IMR-90 (cell line): ENCODE measurements around the gene NUCB1. TPM values are rescaled to one million over a fixed set of nuclear protein-coding genes. Genes with fewer than 3 reads are reported as not detected.

ENCODE experiments used
- ATAC-seq: fragments of 200-7000 bp; cut with Tn5 transposase; 2 replicates; pipeline ENCODE4 v1.9.1; 2020; ENCODE audit warnings: low read depth, mild to moderate bottlenecking, moderate library complexity
- BruUV-seq: library from RNA; stranded (reverse); fragments of 400-500 nt; replicated peaks from 2 replicates; lab custom pipeline; 2021; lab: Mats Ljungman, UMichigan
- CTCF ChIA-PET: fragments of 300-600 bp; formaldehyde crosslinking; extraction: SDS; loops from one replicate; lab custom pipeline; 2021; ENCODE audit warnings: antibody characterized with exemption; lab: Yijun Ruan, JAX
- POLR2A ChIA-PET: fragments of 300-600 bp; sonication (Branson Sonifier 250); formaldehyde crosslinking; loops from one replicate; lab custom pipeline; 2022; ENCODE audit warnings: antibody characterized with exemption; ENCODE audit not compliant: unreplicated experiment; lab: Charles Lee
- DNase-seq: peaks from one replicate; pipeline ENCODE4 v3.0.0; 2013
- H2AFZ ChIP-seq: replicated peaks from 2 replicates; pipeline ENCODE3; 2013; ENCODE audit warnings: low read length, mild to moderate bottlenecking; ENCODE audit not compliant: poor library complexity
- H2AK5ac ChIP-seq: 2 replicates; pipeline ENCODE4 v1.6.1; 2013; ENCODE audit warnings: low read depth, low read length, inconsistent platforms
- H2AK9ac ChIP-seq: replicated peaks from 2 replicates; pipeline ENCODE3; 2013; ENCODE audit warnings: mild to moderate bottlenecking, low read depth, low read length, moderate library complexity; ENCODE audit not compliant: poor library complexity
- H2BK120ac ChIP-seq: 2 replicates; pipeline ENCODE4 v1.6.1; 2013; ENCODE audit warnings: low read depth, low read length, inconsistent platforms
- H2BK15ac ChIP-seq: 3 replicates; pipeline ENCODE4 v1.6.1; 2013; ENCODE audit warnings: low read depth, low read length, inconsistent platforms
- H2BK20ac ChIP-seq: 2 replicates; pipeline ENCODE4 v1.6.1; 2013; ENCODE audit warnings: low read depth, mild to moderate bottlenecking, inconsistent platforms, low read length, moderate library complexity
- H2BK5ac ChIP-seq: 2 replicates; pipeline ENCODE4 v1.6.1; 2013; ENCODE audit warnings: mild to moderate bottlenecking, low read depth, low read length, inconsistent platforms; ENCODE audit not compliant: poor library complexity, severe bottlenecking
- H3K14ac ChIP-seq: replicated peaks from 2 replicates; pipeline ENCODE4 v1.6.1; 2013; ENCODE audit warnings: low read depth, low read length, inconsistent platforms
- H3K18ac ChIP-seq: 2 replicates; pipeline ENCODE4 v1.6.1; 2013; ENCODE audit warnings: low read depth, low read length, control low read depth
- H3K23ac ChIP-seq: 2 replicates; pipeline ENCODE4 v1.6.1; 2013; ENCODE audit warnings: low read depth, low read length, inconsistent platforms
- H3K27ac ChIP-seq: 2 replicates; pipeline ENCODE4 v1.5.1; 2013; ENCODE audit warnings: mild to moderate bottlenecking, control low read depth, low read length; ENCODE audit not compliant: insufficient read depth
- H3K27me3 ChIP-seq: 2 replicates; pipeline ENCODE4 v1.6.1; 2013; ENCODE audit warnings: low read length; ENCODE audit not compliant: control insufficient read depth, insufficient read depth
- H3K36me3 ChIP-seq: 2 replicates; pipeline ENCODE4 v1.6.1; 2013; ENCODE audit warnings: low read length, mixed read lengths; ENCODE audit not compliant: control insufficient read depth, insufficient read depth
- H3K4ac ChIP-seq: 2 replicates; pipeline ENCODE4 v1.6.1; 2013; ENCODE audit warnings: low read depth, low read length, inconsistent platforms
- H3K4me1 ChIP-seq: 2 replicates; pipeline ENCODE4 v1.6.1; 2013; ENCODE audit warnings: low read length, mixed read lengths; ENCODE audit not compliant: control insufficient read depth, insufficient read depth
- H3K4me2 ChIP-seq: 2 replicates; pipeline ENCODE4 v1.6.1; 2013; ENCODE audit warnings: low read depth, mild to moderate bottlenecking, control low read depth, low read length, moderate library complexity
- H3K4me3 ChIP-seq: 2 replicates; pipeline ENCODE4 v1.5.1; 2013; ENCODE audit warnings: low read depth, mild to moderate bottlenecking, control low read depth, low read length, moderate library complexity; ENCODE audit not compliant: insufficient read depth
- H3K56ac ChIP-seq: 2 replicates; pipeline ENCODE4 v1.6.1; 2013; ENCODE audit warnings: low read length, inconsistent platforms; ENCODE audit not compliant: insufficient read depth; ENCODE audit errors: extremely low read depth
- H3K79me1 ChIP-seq, 2 experiments: 2 replicates each; pipeline ENCODE4 v1.6.1; 2013; ENCODE audit warnings: low read length in 2 of 2, inconsistent platforms in 1 of 2, low read depth in 1 of 2
- H3K9ac ChIP-seq: 2 replicates; pipeline ENCODE4 v1.6.1; 2013; ENCODE audit warnings: low read depth, low read length, control low read depth
- H3K9me1 ChIP-seq: 2 replicates; pipeline ENCODE4 v1.6.1; 2013; ENCODE audit warnings: low read length, inconsistent platforms; ENCODE audit not compliant: insufficient read depth
- H3K9me3 ChIP-seq: 2 replicates; pipeline ENCODE4 v1.6.1; 2013; ENCODE audit warnings: low read length; ENCODE audit not compliant: control insufficient read depth, insufficient read depth
- H4K20me1 ChIP-seq: 2 replicates; pipeline ENCODE4 v1.6.1; 2013; ENCODE audit warnings: low read length, inconsistent platforms; ENCODE audit not compliant: insufficient read depth
- H4K5ac ChIP-seq: 2 replicates; pipeline ENCODE4 v1.6.1; 2013; ENCODE audit warnings: mild to moderate bottlenecking, low read depth, low read length, control low read depth
- H4K8ac ChIP-seq, 2 experiments: 2 replicates each; pipeline ENCODE4 v1.6.1; 2013; ENCODE audit warnings: low read depth in 2 of 2, low read length in 2 of 2, control low read depth in 1 of 2, inconsistent platforms in 1 of 2
- H4K91ac ChIP-seq: 2 replicates; pipeline ENCODE4 v1.6.1; 2013; ENCODE audit warnings: low read depth, low read length, inconsistent platforms; ENCODE audit not compliant: insufficient read depth
- BHLHE40 ChIP-seq: fragments of 150-350 bp; IDR thresholded peaks from 2 replicates; pipeline ENCODE4 v1.6.1; 2016; ENCODE audit warnings: mild to moderate bottlenecking, low read depth, low read length
- CEBPB ChIP-seq: IDR thresholded peaks from 2 replicates; pipeline ENCODE4 v1.6.1; 2012; ENCODE audit warnings: low read depth, low read length, improper control_type of control experiment
- CHD1 ChIP-seq: IDR thresholded peaks from 2 replicates; pipeline ENCODE4 v1.6.1; 2012; ENCODE audit warnings: low read depth, low read length, improper control_type of control experiment
- CTCF ChIP-seq: conservative IDR thresholded peaks from 2 replicates; pipeline ENCODE4 v1.5.1; 2012; ENCODE audit warnings: mild to moderate bottlenecking, low read depth, low read length, improper control_type of control experiment
- ELK1 ChIP-seq: fragments of 150-350 bp; IDR thresholded peaks from 2 replicates; pipeline ENCODE4 v1.6.1; 2016; ENCODE audit warnings: low read depth, mild to moderate bottlenecking, low read length, moderate library complexity, borderline replicate concordance
- FOS ChIP-seq: fragments of 150-350 bp; IDR thresholded peaks from 2 replicates; pipeline ENCODE4 v1.6.1; 2016; ENCODE audit warnings: low read depth, low read length
- MAFK ChIP-seq: IDR thresholded peaks from 2 replicates; pipeline ENCODE4 v1.6.1; 2012; ENCODE audit warnings: low read depth, low read length, improper control_type of control experiment
- MAZ ChIP-seq: IDR thresholded peaks from 2 replicates; pipeline ENCODE4 v1.6.1; 2012; ENCODE audit warnings: low read depth, mild to moderate bottlenecking, low read length, improper control_type of control experiment, moderate library complexity, borderline replicate concordance
- MXI1 ChIP-seq: IDR thresholded peaks from 2 replicates; pipeline ENCODE4 v1.6.1; 2012; ENCODE audit warnings: low read depth, mild to moderate bottlenecking, low read length, moderate library complexity, borderline replicate concordance
- NFE2L2 ChIP-seq: fragments of 150-350 bp; IDR thresholded peaks from 2 replicates; pipeline ENCODE4 v1.6.1; 2016; ENCODE audit warnings: low read depth, mild to moderate bottlenecking, low read length
- POLR2A ChIP-seq: IDR thresholded peaks from 2 replicates; pipeline ENCODE4 v1.6.1; 2012; ENCODE audit warnings: mild to moderate bottlenecking, low read depth, low read length
- RAD21 ChIP-seq: IDR thresholded peaks from 2 replicates; pipeline ENCODE4 v1.6.1; 2012; ENCODE audit warnings: low read length, improper control_type of control experiment
- RCOR1 ChIP-seq: IDR thresholded peaks from 2 replicates; pipeline ENCODE4 v1.6.1; 2012; ENCODE audit warnings: mild to moderate bottlenecking, low read length, improper control_type of control experiment; ENCODE audit not compliant: insufficient replicate concordance
- RFX5 ChIP-seq: IDR thresholded peaks from 2 replicates; pipeline ENCODE4 v1.8.0; 2012; ENCODE audit warnings: low read depth, mild to moderate bottlenecking, low read length, moderate library complexity
- SMC3 ChIP-seq: fragments of 150-350 bp; IDR thresholded peaks from 2 replicates; pipeline ENCODE4 v1.6.1; 2016; ENCODE audit warnings: low read depth, mild to moderate bottlenecking, antibody characterized with exemption, low read length, moderate library complexity
- WGBS, 2 experiments: methylation state at CpG; one replicate each; pipeline versions ENCODE4 v1.1.5 to v1.1.7; 2013; ENCODE audit warnings: missing lambda C conversion rate in 2 of 2; ENCODE audit not compliant: insufficient read length in 1 of 2; ENCODE audit errors: extremely low coverage in 2 of 2; 5-methylcytosine and 5-hydroxymethylcytosine counted together
- dilution Hi-C: fragments of 300-500 bp; cut with HindIII; formaldehyde crosslinking; loops from one replicate; pipeline ENCODE4 v1.14.3; 2018; ENCODE audit warnings: low sequenced_read_pairs; ENCODE audit not compliant: unreplicated experiment
- in situ Hi-C: fragments of 300-500 bp; cut with MboI; formaldehyde crosslinking; loops from 3 replicates; pipeline ENCODE4 v1.14.3; 2019; ENCODE audit warnings: low sequenced_read_pairs, inconsistent platforms, mixed read lengths
- intact Hi-C: fragments of 100-400 bp; cut with micrococcal nuclease; formaldehyde crosslinking; loops from 2 replicates; pipeline ENCODE4 v1.10.0; 2022
- polyA plus RNA-seq, 3 experiments: library from polyadenylated mRNA; depleted of rRNA; stranded (reverse); fragments of >200 nt; gene quantifications; 2 replicates each; pipeline ENCODE4 v1.2.3, GENCODE V29; 2012; ENCODE audit warnings: low replicate concordance in 1 of 3
- total RNA-seq: library from RNA; depleted of rRNA; stranded (reverse); fragments of >200 nt; gene quantifications from 2 replicates; pipeline ENCODE4 v1.2.3, GENCODE V29; 2012

NUCB1 gene
- total and polyA plus RNA-seq, 2 of the 4 experiments (the other 2 are of a cell fraction): 37.3 to 253 TPM

GRCh38 chr19:48933382-48933932, 33.3 kb downstream of the NUCB1 start, which contains the start of gene DHDH:
TSS of gene DHDH (plus strand) at chr19:48933699. CDS start at chr19:48933722, 23 bp downstream.
- Histone ChIP-seq H4K91ac (no peak within 1 kb of the TSS), H3K27me3 (no peaks in the 10 kb centered on the region), H2BK120ac (no peak within 1 kb of the TSS), H3K56ac (no peak within 1 kb of the TSS), H4K5ac (no peak within 1 kb of the TSS), H3K4ac (peak within 1 kb of the TSS; percentile 73; the same call in 1 of the 2 replicates), H4K20me1 (no peaks in the 10 kb centered on the region), H3K9me1 (no peaks in the 10 kb centered on the region), H3K9ac (peak within 1 kb of the TSS; percentile 3; the same call in 1 of the 2 replicates), H2BK15ac (no peak within 1 kb of the TSS), H3K14ac (peak within 1 kb of the TSS; percentile 48), H3K9me3 (no peaks in the 10 kb centered on the region), H3K79me1 (no peaks in the 10 kb centered on the region; a peak in 1 of 4 replicates), H3K36me3 (no peaks in the 10 kb centered on the region), H3K4me1 (no peaks in the 10 kb centered on the region), H3K27ac (no peak within 1 kb of the TSS), H2AK9ac (peak within 1 kb of the TSS; percentile 81), H3K4me3 (peak within 1 kb of the TSS; percentile 54), H3K4me2 (peak within 1 kb of the TSS; percentile 96), H4K8ac (peak within 1 kb of the TSS in 1 of 2 experiments; percentile 70; a peak in 1 of 4 replicates), H2BK5ac (no peak within 1 kb of the TSS), H2BK20ac (no peak within 1 kb of the TSS), H3K23ac (peak within 1 kb of the TSS; percentile 94; the same call in 1 of the 2 replicates), H2AFZ (peak within 1 kb of the TSS; percentile 99), H2AK5ac (no peak within 1 kb of the TSS), H3K18ac (no peak within 1 kb of the TSS)
- 1% methylated on average over 22 of the region's 43 CpGs; no CpG with 5 or more reads in 1 of the 2 experiments for WGBS, 2 experiments
- ATAC-seq (peak; percentile 96), DNase-seq (peak; percentile 42)
- ChIA-PET POLR2A (no interaction called here), CTCF (no interaction called here)
- dilution Hi-C loops: no loop called here
- no TSS peak for BruUV-seq
- intact Hi-C loops: no loop called here
- in situ Hi-C loops: no loop called here
- TF ChIP-seq RFX5 (no peak), SMC3 (no peak), ELK1 (no peak), RCOR1 (no peak), POLR2A (no peak), FOS (no peak), MXI1 (no peak), MAFK (no peak), BHLHE40 (no peak), RAD21 (no peak), NFE2L2 (no peak), MAZ (no peak), CTCF (no peak), CEBPB (no peak), CHD1 (no peak)
